Peyer's patch (tissue), 4 donors: Measurements from ENCODE around the gene SLC22A9. TPM values are rescaled to one million over a fixed set of nuclear protein-coding genes. Genes with fewer than 3 reads are reported as not detected.
"Not testable (repeated sequence)": the region's sequence is repeated elsewhere in the genome, so short reads cannot be mapped to it uniquely, and the experiment has no call there.

ENCODE experiments used
- DNase-seq, 3 donors: peaks; one replicate each; pipeline ENCODE4 v3.0.0-alpha.2; 2017 to 2019
- H3K27ac ChIP-seq, 4 donors: fragments of 200-600 bp; sonication (generic); one replicate each; pipeline ENCODE4 v1.5.1; 2016 to 2019
- H3K27me3 ChIP-seq, 2 donors: fragments of 200-600 bp; sonication (generic); one replicate each; pipeline ENCODE4 v1.5.1; 2019
- H3K36me3 ChIP-seq, 3 donors: fragments of 200-600 bp; sonication (generic); one replicate each; pipeline ENCODE4 v1.5.1; 2016 to 2019
- H3K4me1 ChIP-seq, 4 donors: fragments of 200-600 bp; sonication (generic); one replicate each; pipeline ENCODE4 v1.5.1; 2016 to 2019
- H3K4me3 ChIP-seq, 4 donors: fragments of 200-600 bp; sonication (generic); 1 replicate in 3 of 4; 2 replicates in 1 of 4; pipeline ENCODE4 v1.5.1; 2016 to 2019; ENCODE audit warnings: mild to moderate bottlenecking in 1 of 4
- H3K9me3 ChIP-seq, 4 donors: fragments of 200-600 bp; sonication (generic); one replicate each; pipeline ENCODE4 v1.5.1; 2016 to 2019; ENCODE audit warnings: mild to moderate bottlenecking in 1 of 4
- CTCF ChIP-seq, 6 experiments: fragments of 450-650 bp in 4 of 6; fragments of 200-600 bp in 2 of 6; sonication (generic) in 1 of 6; IDR thresholded peaks; one replicate each; pipeline ENCODE4 v1.5.1; 2017 to 2019; ENCODE audit warnings: antibody characterized with exemption in 6 of 6, mild to moderate bottlenecking in 3 of 6, moderate library complexity in 1 of 6
- POLR2A ChIP-seq, 2 donors: fragments of 450-650 bp; IDR thresholded peaks; one replicate each; pipeline ENCODE4 v1.5.1; 2017; ENCODE audit warnings: antibody characterized with exemption in 2 of 2, mild to moderate bottlenecking in 2 of 2, moderate library complexity in 2 of 2
- total RNA-seq, 4 donors: library from RNA; depleted of rRNA; stranded (reverse); fragments of >200 nt; gene quantifications; one replicate each; pipeline ENCODE4 v1.1.0, GENCODE V29; 2016

The SLC22A9 gene
- total RNA-seq, result not detected

GRCh38 chr11:63369165-63369970, at the start of gene SLC22A9:
SLC22A9 (plus strand) TSS chr11:63369785; CDS start chr11:63370057, 272 bp downstream.
- no peak for TF ChIP-seq POLR2A (IDR thresholded peaks at IDR 0.05)
- no peak for TF ChIP-seq CTCF (IDR thresholded peaks at IDR 0.05)
- DNase-seq, result no peak
- Histone ChIP-seq H3K4me3 (peak within 1 kb of the TSS in 1 of 4 donors; percentile 21), H3K9me3 (no peaks in the 10 kb centered on the region), H3K27me3 (no peaks in the 10 kb centered on the region), H3K36me3 (no peaks in the 10 kb centered on the region), H3K27ac (no peak within 1 kb of the TSS), H3K4me1 (no peaks in the 10 kb centered on the region)

GRCh38 chr11:63321723-63322122, 47.9 kb upstream of the SLC22A9 start:
- peaks cover 0 to 6% (median 0%) of the 10 kb centered on the region in 4 donors for H3K9me3 ChIP-seq
- TF ChIP-seq CTCF (IDR thresholded peaks at IDR 0.05) (no peak), POLR2A (IDR thresholded peaks at IDR 0.05) (no peak)
- H3K27ac ChIP-seq, result no peak overlapping the region

GRCh38 chr11:63335089-63335488, 34.5 kb upstream of the SLC22A9 start:
- DNase-seq, H3K27me3 ChIP-seq, H3K4me1 ChIP-seq, H3K9me3 ChIP-seq, H3K27ac ChIP-seq, H3K4me3 ChIP-seq, H3K36me3 ChIP-seq: not testable (repeated sequence)

More at GRCh38 chr11:63321723-63322122, 47.9 kb upstream of the SLC22A9 start:
- Histone ChIP-seq H3K4me1 (no peaks in the 10 kb centered on the region), H3K36me3 (no peaks in the 10 kb centered on the region), H3K27me3 (no peaks in the 10 kb centered on the region), H3K4me3 (no peak overlapping the region)
- no peak for DNase-seq

- H3K9me3 ChIP-seq, result no peaks in the 10 kb centered on the region
- H3K4me1 ChIP-seq, result no peaks in the 10 kb centered on the region
- H3K27me3 ChIP-seq, result no peaks in the 10 kb centered on the region
- TF ChIP-seq POLR2A (IDR thresholded peaks at IDR 0.05), result no peak
- no peak for TF ChIP-seq CTCF (IDR thresholded peaks at IDR 0.05)
- H3K36me3 ChIP-seq, result no peaks in the 10 kb centered on the region
- H3K27ac ChIP-seq, result no peak overlapping the region
- DNase-seq, result no peak
- H3K4me3 ChIP-seq, result no peak overlapping the region
These were observed 32.5 kb upstream of the SLC22A9 start for GRCh38 chr11:63337070-63337469.

- no peak for DNase-seq
- Histone ChIP-seq H3K27me3 (no peaks in the 10 kb centered on the region), H3K4me3 (no peak overlapping the region), H3K27ac (no peak overlapping the region), H3K36me3 (no peaks in the 10 kb centered on the region), H3K4me1 (no peaks in the 10 kb centered on the region), H3K9me3 (no peaks in the 10 kb centered on the region)
- no peak for TF ChIP-seq CTCF (IDR thresholded peaks at IDR 0.05)
- TF ChIP-seq POLR2A (IDR thresholded peaks at IDR 0.05), result no peak
These were observed 26.5 kb upstream of the SLC22A9 start for GRCh38 chr11:63343130-63343529.

- H3K4me1 ChIP-seq, result no peaks in the 10 kb centered on the region
- H3K27ac ChIP-seq, result no peak overlapping the region
- DNase-seq, result no peak
- H3K4me3 ChIP-seq, result no peak overlapping the region
- H3K36me3 ChIP-seq, result no peaks in the 10 kb centered on the region
- TF ChIP-seq CTCF (IDR thresholded peaks at IDR 0.05) (no peak), POLR2A (IDR thresholded peaks at IDR 0.05) (no peak)
- H3K9me3 ChIP-seq, result no peaks in the 10 kb centered on the region
- H3K27me3 ChIP-seq, result no peaks in the 10 kb centered on the region
These were observed 17.4 kb upstream of the SLC22A9 start for GRCh38 chr11:63352144-63352543.
